NCI-H1105 (cell line): Measurements from ENCODE around the gene SGMS1.
"Not testable (repeated sequence)": the region's sequence is repeated elsewhere in the genome, so short reads cannot be mapped to it uniquely, and the experiment has no call there.

ENCODE experiments used
- DNase-seq: peaks from one replicate; lab custom pipeline; 2025; lab: John Stamatoyannopoulos, UW

SGMS1 gene

DNA sequence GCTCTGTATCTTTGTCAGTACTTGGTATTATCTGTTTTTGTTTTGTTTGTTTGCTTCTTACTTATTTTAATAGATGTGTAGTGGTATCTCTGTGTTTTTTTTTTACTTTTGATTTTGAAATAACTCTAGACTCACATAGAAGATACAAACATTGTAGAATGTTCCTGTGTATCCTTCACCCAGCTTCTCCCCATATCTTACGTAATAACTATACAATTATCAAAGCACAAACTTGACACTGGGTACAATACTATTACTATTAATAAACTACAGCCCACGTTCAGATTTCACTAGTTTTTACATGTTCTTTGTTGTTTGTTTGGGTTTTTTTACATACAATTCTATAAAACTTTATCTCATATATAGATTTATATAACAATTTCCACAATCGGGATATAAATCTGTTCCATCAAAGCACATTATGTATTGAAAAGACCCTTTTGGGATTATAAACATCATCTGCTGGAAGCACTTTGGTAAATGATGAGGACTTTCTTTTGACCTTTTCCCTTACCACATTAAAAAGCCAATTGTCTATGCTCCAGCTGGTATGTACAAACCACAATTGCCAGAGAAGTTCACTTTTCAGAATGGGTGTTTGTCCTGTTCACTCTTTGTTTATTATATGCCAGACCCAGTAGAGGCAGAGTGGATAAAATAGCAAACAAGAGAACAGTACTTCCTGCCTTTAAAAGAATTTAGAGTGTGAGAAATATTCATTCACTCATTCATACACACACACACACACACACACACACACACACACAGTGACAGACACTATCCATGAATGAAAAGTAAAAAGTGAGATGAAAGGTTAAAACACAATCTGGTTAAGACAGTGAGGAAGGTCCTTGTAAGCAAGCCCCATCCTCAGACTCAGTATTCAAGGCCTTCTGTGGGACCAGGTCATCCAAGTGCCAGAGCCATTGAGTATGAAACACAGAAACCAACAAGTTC, 113.0 kb downstream of the SGMS1 start:
- DNase-seq: no peak

DNA sequence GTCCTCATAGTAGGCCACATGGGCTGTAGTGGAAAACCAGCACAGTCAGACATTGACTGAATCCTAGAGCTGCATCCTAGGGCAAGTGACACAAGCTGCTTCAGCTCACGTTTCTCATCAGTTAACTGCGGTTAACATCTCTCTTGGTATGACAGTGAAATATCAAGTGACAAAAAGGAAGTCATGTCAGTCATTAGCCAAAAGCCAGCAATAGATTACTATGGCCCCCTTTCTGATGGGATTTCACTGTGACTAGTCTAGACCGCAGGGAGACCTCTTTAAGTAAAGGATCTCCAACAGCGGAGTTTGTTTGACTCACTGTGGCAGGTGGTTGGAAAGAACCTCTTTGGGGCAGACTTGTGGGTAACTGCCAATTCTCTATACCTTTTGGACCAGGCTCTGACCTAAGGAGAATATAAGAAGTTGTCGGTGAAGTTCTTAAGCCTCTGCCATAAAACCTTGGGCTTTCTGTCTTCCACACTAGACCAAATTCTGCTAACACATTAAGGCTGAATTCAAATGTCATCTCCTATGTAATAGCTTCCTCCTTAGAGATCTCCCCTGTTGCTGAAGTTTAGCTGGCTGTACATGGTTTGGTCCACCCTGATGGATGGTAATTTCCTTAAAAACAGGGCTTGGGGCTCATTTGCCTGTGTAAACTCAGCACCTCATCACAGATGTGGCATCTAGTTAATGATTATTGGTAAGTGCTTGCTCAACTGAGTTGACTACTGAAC, 115.3 kb downstream of the SGMS1 start:
- no peak for DNase-seq

DNA sequence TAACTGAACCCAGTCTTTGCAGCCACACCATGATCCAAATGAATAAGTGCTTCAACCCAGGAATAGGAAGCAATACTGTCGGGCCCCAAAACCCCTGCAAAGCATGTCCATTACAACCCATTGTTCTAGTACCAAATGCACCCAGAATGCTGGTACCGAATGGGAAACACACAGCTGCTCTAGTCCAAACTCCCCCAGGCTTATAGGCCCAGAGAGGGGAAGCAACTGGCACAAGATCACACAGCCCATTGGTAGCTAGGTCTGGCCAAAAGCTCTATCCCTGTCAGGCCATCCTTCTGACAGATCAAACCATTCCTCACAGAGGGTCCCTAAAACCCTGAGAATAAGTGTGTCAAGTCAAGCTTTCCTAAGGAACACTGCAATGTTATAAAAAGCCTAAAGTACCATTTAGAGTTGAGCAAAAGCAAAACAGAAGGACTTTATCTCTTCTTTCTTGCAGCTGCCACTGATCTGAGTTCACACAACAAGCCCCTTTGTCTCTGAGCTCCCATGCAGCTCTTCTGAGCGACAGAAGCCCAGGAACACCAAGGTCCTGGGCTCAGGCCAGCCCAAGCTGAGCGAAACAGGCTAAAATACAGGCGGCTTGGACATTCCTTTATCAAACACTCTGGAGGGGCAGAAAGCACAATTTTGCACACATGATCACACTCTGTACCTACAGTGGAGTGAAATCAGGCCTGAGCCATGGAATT, 116.7 kb downstream of the SGMS1 start:
- DNase-seq: no peak

DNA sequence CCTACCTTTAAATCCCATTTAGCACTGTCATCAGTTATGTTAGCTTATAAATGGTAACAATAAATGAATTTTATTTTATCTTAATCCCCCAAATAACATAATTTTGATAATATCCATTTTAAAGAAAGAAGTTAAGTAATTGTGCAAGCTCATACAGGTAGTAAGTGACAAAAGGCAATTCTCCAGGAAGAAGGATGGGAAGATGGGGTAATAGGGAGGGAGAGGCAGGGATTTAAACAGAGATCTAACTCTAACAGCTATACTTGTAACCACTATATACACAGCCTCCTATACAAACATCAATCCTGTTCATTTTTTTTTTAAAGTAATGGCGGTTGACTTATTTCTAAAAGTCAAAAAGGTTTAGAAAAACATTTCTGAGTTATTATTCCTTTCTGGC, 119.4 kb downstream of the SGMS1 start:
- DNase-seq: no peak

DNA sequence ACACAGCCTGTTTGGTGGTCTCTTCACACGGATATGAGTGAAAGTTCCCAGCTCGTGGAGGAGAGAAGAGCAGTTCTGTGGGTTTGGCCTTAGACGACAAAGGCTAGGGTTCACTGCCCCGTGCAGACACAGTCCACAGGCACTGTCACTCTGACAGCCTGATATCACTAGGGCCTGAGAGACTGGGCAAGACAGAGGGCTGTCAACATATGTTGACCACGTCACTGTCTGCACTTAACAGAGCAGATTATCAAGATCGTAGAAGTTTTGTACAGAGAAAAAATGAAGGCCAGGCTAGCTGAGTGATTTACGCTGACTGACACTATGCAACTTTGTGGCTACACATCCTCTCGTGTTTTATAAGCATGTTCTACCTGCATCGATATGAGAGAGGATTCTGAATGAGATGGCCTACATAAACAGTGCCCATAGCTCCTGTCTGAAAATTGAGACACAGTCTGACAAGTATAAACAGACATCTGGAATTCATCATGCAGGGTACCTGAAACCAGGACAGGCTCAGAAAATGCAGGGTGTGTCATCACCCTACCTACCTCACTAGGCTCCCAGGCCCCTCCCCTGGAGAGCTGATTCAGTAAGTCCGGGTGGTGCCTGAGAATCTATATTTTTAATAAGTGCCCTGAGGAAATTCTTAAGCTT, 120.0 kb downstream of the SGMS1 start:
- no peak for DNase-seq

DNA sequence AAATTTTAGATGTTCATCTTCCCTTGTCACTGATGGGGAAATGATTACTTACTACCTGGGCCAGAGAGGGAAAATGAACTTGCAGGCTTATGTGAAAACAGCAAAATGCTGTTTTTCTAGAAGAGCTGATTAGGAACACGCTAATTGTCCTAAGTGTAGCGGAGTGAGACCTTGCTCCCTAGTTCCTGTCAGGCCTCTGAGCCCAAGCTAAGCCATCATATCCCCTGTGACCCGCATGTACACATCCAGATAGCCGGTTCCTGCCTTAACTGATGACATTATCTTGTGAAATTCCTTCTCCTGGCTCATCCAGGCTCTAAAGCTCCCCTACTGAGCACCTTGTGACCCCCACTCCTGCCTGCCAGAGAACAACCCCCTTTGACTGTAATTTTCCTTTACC, 120.6 kb downstream of the SGMS1 start:
- not testable (repeated sequence) for DNase-seq

DNA sequence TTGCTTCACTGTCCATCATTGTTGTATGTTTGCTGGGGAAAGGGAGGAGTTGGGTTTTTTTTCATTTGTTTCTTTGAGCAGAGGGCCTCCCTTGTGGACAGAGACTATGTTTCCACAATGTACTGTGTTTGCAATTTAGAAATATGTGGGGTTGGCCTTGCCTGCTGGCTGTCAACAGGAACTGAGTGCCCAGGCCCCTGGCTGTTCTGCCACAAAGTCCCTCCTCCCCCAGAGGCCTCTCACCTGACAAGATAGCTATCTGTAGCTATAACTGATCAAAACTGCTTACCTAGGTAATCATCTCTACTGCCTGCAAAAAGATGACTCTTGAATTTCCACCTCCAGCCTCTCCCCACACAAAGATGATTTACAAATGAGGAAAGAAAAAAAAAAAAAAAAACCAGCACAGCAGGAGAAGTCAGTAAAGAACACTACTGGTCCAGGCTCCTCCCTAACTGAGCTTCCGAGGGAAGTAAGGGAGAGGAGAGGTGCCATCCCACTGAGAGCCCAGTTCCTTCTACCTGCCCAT, 121.8 kb downstream of the SGMS1 start:
- no peak for DNase-seq

GRCh38 chr10:50501478-50501877, 122.3 kb downstream of the SGMS1 start:
- DNase-seq: no peak

GRCh38 chr10:50498465-50498864, 125.3 kb downstream of the SGMS1 start:
- DNase-seq: no peak

GRCh38 chr10:50497758-50498157, 126.0 kb downstream of the SGMS1 start:
- DNase-seq: no peak

- DNase-seq: no peak
Measured at GRCh38 chr10:50496228-50496627, 127.5 kb downstream of the SGMS1 start.

- DNase-seq: no peak
Measured at GRCh38 chr10:50490241-50490640, 133.5 kb downstream of the SGMS1 start.

DNA sequence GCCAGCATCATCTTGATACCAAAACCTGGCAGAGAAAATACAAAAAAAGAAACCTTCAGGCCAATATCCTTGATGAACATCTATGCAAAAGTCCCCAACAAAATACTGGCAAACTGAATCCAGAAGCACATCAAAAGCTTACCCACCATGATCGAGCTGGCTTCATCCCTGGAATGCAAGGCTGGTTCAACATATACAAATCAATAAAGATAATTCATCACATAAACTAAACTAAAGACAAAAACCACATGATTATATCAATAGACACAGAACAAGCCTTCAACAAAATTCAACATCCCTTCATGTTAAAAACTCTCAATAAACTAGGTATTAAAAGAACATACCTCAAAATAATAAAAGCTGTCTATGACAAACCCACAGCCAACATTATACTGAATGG, 139.2 kb downstream of the SGMS1 start:
- not testable (repeated sequence) for DNase-seq

GRCh38 chr10:50480054-50481007, 143.4 kb downstream of the SGMS1 start:
- no peak for DNase-seq

- no peak for DNase-seq
Measured at GRCh38 chr10:50477287-50478203, 146.2 kb downstream of the SGMS1 start.

DNA sequence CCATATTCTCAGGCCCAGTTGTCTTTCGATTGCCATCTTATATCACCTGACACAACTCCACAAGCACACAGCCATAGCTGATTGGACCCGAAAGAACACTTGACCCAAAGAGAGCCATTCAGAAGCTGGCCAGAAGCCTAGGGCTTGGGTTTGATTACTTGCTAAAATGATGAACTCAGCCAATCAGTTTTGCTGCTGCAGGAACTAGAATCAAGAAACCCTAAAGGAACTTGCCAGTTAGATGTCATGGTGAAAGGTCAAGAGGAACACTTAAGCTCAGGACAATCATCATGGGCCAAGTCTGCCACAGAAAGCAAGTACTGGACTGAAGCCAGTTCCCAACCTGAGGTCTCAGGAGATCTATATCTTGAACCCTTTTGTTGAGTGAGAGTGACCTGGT, 150.0 kb downstream of the SGMS1 start:
- no peak for DNase-seq

- no peak for DNase-seq
Measured at GRCh38 chr10:50472914-50473313, 150.8 kb downstream of the SGMS1 start.

GRCh38 chr10:50471583-50471975, 152.2 kb downstream of the SGMS1 start:
- no peak for DNase-seq

DNA sequence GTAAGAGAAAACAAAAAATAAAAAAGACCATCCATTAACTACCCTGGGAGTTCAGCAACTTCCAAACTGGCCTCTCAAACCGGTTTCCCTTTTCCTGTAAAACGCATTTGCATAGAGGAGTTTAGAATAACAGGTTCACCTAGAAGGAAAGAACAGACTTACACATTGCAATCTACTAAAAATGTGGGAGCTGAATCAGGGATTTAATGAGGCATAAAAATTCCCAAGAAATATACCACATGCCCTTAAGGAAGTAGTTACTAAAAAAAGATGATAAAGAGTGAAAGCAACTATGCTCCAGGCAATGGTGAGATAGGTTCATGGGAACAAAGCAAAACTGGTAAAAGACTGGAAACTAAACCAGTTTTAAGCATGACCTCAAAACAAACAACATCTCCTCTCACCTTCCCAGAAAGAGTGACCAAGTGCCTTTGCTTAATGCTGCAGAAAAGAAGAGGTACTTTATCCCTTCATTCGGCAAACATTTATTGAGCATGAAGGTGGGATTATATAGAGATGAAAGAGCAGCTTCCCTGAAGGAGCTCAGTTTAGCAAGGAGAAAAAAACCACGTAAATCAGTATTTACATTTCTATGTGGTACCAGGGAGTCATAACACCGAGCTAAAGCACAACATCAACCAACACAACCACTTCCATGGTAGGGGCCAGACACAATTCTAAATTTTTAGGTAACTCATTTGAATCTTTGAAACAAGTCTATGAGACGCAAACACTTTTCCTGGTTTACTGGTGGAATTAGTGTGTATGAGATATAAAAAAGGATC, 152.8 kb downstream of the SGMS1 start:
- DNase-seq: no peak
